ENCODE results near the gene SGPL1.
"Not testable (repeated sequence)": the region's sequence is repeated elsewhere in the genome, so short reads cannot be mapped to it uniquely, and the experiment has no call there.

Gene SGPL1

GRCh38 chr10:70845256-70845655 lies 29.5 kb downstream of the SGPL1 start:
- no peak for DNase-seq

- no peak for DNase-seq
Measured at GRCh38 chr10:70845816-70846215, 30.1 kb downstream of the SGPL1 start.

GRCh38 chr10:70846795-70847194 lies 31.0 kb downstream of the SGPL1 start:
- no peak for DNase-seq

- DNase-seq, result no peak
Measured at GRCh38 chr10:70847659-70848360, 32.1 kb downstream of the SGPL1 start.

GRCh38 chr10:70849582-70850016 lies 33.9 kb downstream of the SGPL1 start:
- DNase-seq, result no peak

- no peak for DNase-seq
Measured at GRCh38 chr10:70850097-70850496, 34.3 kb downstream of the SGPL1 start.

GRCh38 chr10:70851597-70852475 lies 36.1 kb downstream of the SGPL1 start:
- no peak for DNase-seq

GRCh38 chr10:70853038-70853437 lies 37.3 kb downstream of the SGPL1 start:
- DNase-seq, result no peak

GRCh38 chr10:70853457-70853856 lies 37.7 kb downstream of the SGPL1 start:
- DNase-seq, result no peak

- DNase-seq, result no peak
Measured at GRCh38 chr10:70856454-70856853, 40.7 kb downstream of the SGPL1 start.

- DNase-seq, result no peak
Measured at GRCh38 chr10:70858759-70859158, 43.0 kb downstream of the SGPL1 start.

- not testable (repeated sequence) for DNase-seq
Measured at GRCh38 chr10:70861495-70862197, 45.9 kb downstream of the SGPL1 start.

- no peak for DNase-seq
Measured at GRCh38 chr10:70863470-70864160, 47.9 kb downstream of the SGPL1 start.

- no peak for DNase-seq
Measured at GRCh38 chr10:70864935-70865334, 49.2 kb downstream of the SGPL1 start.

- no peak for DNase-seq
Measured at GRCh38 chr10:70866424-70866823, 50.7 kb downstream of the SGPL1 start.

GRCh38 chr10:70872291-70872690 lies 56.5 kb downstream of the SGPL1 start:
- DNase-seq, result no peak

GRCh38 chr10:70874061-70874460 lies 58.3 kb downstream of the SGPL1 start:
- no peak for DNase-seq

GRCh38 chr10:70879207-70879606 lies 63.5 kb downstream of the SGPL1 start:
- DNase-seq, result no peak

- DNase-seq, result peak; percentile 69
Measured at GRCh38 chr10:70880077-70880534, 64.4 kb downstream of the SGPL1 start.

GRCh38 chr10:70884741-70885140 lies 69.0 kb downstream of the SGPL1 start:
- DNase-seq, result no peak

GRCh38 chr10:70885481-70885880 lies 69.7 kb downstream of the SGPL1 start:
- DNase-seq, result no peak
